CD4-positive, alpha-beta T cell treated with Interferon gamma for 1 hour (primary cell): ENCODE measurements around the gene GPR4.
"Not testable (repeated sequence)": the region's sequence is repeated elsewhere in the genome, so short reads cannot be mapped to it uniquely, and the experiment has no call there.

Experiments
- DNase-seq: peaks from one replicate; pipeline ENCODE4 v3.0.0-alpha.2; 2020

Gene GPR4

DNA sequence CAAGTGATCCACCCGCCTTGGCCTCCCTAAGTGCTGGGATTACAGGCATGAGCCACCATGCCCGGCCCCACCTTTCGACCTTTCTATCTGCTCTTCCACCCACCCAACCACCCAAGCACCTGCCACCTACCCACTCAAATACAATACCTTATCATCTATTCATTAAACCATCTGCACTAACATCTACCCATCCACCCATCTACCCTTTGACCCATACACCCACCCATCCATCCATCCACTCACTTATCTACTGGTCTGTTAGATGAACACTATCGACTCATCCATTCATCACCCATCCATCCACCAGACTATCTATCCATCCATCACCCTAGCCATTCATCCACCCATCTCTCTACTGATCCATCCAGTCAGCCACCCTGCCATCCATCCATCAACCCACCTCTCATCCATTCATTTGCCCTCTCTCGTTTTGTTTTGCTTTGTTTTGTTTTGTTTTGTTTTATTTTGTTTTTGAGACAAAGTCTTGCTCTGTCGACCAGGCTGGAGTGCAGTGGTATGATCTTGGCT lies 20.0 kb upstream of the GPR4 start:
- no peak for DNase-seq

DNA sequence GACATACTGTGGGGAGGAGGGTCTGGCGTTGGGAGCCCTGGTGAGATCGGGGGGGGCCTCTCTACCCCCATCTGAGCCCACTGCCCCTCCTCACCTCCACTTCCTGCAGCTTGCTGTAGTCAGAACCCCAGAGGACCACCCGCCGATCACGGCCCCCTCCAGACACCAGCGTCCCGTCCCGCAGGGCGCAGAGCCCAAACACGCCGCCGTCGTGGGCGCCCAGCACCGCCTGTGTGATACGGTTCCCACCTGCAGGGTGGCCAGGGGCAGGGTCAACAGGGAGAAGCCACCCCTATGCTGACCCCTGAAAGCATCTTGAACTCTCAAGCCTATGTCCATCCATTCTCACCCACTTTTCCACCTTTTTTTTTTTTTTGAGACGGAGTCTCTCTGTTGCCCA lies 19.4 kb upstream of the GPR4 start:
- DNase-seq = no peak

DNA sequence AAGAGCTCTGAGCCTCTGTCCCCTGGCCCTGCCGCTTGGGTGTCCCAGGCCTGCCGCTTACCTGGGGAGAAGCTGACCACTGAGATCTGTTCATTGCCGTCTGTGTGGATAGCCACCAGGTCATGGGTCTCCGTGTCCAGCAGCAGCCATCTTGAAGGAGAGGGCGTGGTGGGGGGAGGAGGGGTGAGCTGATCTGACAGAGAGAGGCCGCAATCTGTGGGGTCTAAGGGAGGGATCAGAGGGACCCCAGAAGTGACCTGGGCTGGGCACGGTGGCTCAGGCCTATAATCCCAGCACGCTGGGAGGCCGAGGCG lies 14.6 kb upstream of the GPR4 start:
- DNase-seq = no peak

DNA sequence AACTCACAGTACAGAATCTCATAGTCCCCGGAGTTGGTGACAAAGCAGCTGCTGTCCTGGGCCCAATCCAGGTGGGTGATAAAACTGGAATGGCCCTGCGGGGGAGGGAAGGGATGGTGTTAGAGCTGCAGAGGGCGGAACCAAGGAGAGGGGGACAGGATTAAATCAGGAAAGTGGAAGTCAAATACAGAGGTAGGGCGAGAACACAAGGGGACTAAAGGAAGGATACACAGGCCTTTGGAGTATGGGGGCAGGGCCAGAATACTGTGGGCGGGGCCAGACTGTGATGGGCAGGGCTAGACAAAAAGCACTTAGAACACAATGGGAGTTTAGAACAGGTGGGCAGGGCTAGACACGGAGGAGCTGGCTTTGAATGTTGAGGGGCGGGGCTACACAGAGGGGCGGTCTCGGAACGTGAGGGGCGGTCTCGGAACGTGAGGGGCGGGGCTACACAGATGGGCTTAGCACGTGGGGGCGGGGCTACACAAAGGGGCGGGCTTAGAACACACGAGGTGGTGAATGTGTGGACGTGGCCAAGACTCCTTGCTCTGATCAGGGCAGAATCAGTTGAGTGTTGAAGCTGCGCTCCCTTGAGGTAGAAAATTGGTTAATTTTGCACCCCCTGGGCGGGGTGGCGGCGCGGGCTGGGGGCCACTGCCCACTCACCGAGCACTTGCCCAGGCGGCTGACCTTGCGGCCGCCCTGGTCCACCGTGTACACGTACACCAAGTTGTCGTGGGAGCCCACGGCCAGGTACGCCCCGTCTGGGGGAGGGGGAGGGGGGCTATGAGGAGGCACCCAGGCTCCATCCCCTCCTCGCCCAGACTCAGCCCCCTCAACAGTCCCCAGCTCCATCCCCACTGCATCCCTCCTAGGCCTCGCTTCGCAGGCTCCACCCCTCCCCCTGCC lies 14.0 kb upstream of the GPR4 start:
- peak; percentile 77 for DNase-seq

DNA sequence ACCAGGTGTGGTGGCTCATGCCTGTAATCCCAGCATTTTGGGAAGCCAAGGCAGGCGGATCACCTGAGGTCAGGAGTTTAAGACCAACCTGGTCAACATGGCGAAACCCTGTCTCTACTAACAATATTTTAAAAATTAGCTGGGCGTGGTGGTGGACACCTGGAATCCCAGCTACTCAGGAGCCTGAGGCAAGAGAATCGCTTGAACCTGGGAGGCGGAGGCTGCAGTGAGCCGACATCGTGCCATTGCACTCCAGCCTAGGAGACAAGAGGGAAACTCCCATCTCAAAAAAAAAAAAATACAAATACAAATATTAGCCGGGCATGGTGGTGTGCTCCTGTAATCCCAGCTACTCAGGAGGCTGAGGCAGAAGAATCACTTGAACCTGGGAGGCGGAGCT lies 13.0 kb upstream of the GPR4 start:
- not testable (repeated sequence) for DNase-seq

DNA sequence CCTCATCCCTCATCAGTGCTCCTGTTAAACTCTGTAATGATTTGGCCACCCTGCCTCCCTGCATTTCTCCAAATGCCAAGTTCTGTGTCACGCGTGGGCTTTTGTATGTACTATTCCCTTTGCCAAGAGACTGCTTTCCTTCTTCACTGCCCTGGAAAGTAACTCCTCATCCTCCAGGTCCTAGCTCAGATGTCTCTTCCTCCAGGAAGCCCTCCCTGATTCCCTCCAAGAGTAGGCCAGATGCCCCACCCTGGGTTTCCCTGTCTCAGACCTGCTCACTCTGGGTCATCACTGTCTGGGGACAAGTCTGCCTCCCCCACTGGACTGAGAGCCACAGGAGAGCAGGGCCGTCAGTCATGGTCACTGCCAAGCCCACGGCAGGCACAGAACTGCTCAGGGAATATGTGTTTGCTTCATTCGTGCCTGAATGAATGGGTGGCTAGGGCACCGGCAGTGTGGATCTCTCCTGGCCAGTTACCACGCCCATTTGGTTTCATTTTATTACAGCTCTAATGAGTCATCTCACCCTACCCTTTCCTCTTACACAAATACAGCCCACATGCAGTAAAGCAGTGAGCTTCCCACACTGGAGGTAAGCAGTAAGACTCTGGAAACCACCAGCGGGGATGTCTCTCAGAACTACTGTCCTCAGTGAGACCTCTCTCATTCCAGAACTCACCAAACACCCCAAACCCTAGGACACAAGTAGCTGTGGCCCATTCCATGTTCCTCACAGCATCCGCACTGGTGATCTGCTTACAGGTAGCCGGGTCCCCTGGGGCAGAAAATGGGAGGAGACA lies 12.1 kb upstream of the GPR4 start:
- peak; percentile 41 for DNase-seq

DNA sequence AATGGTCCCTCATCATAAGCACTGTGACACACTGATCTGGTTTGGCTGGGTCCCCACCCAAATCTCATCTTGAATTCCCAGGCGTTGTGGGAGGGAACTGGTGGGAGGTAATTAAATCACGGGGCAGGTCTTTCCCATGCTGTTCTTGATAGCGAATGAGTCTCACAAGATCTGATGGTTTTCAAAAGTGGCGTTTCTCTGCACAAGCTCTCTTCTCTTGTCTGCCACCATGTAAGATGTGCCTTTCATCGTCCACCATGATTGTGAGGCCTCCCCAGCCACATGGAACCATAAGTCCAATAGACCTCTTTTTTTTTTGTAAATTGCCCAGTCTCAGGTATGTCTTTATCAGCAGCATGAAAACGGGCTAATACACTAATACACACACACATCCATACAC lies 6.9 kb upstream of the GPR4 start:
- DNase-seq = no peak

DNA sequence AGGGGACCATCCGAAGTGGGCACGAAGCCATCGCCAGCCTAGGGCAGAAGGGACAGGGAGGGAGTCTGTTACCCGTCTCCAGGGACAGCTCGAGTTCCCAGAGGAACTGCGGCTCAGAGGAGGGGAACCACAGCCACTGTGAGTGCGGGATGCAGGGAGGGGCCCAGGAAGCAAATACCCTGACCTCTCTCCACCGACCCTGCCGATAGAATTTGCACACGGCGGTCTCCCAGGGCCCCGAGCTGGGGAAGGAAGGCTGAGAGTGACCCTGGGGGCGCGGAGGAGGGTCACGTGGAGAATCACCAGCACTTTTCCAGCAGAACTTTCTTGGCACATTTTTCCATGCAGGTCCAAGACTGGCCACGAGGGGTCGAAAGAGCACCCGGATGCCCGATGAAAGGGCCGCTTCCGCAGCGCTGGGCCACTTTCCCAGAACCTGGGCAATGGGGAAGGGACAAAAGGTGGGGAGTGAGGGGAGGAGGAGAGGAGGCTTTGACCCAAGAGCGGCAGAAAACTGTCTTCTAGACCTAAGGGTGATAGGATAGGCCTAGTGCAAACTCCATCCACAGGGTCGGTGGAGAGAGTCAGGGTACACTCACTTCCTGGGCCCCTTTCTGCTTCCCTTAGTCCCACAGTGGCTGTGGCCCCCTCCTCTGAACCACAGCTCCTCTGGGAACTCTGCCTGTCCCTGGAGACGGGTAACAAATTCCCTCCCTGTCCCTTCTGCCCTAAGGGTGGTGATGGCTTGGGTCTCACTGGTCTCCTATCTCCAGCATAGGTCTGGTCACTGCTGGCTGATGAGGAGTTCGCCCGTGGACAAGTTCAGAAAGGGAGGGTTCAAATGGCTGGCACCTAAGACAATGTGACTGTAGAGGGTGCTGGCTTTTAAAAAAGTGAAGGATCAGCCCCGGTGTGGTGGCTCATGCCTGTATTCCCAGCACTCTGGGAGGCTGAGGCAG lies 5.3 kb upstream of the GPR4 start:
- DNase-seq = peak; percentile 31

DNA sequence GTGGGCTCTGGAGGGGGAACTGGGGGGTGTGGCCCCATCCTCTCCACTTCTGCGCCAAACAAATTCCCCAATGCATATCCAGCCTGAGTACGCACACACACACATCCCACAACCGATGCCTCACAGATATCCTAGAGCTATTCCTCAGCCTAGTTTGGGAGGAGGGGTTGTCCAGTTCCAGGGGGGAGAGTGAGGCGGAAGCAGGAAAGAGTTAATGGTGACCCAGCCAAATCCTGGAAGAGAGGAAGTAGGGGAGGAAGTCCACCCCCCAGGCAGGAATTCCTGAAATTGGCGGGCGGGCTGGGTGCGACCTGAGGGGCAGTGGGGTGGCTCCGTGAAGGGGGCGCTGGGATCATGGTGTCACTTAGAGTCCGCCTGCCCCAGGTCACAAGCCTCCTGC lies 897 bp downstream of the GPR4 start:
- DNase-seq = no peak

DNA sequence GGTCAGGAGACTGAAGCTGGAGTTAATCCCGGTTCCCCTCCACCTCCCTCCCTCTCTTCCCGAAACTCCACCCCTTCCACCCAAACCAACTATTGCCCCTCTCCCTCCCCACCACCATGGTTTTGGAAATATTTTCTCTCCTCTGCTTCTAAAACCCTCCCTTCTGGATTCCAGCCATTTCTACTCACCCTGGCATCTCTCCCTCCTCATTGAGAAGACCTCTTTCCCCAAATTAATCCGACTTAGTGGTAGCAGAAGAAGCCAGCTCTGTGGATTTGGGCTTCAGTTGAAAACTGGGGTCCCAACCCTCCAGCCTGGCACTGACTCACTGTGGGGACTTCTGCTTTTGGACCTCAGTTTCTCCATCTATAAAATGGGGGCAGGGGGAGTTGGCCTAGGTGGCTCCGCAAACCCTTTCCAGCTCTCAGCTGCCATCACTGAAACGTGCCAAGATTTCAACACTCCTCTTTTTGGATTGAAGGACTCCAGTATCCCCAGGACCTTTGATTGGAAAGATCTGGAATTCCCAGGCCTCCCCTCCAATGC lies 1.6 kb downstream of the GPR4 start:
- no peak for DNase-seq

DNA sequence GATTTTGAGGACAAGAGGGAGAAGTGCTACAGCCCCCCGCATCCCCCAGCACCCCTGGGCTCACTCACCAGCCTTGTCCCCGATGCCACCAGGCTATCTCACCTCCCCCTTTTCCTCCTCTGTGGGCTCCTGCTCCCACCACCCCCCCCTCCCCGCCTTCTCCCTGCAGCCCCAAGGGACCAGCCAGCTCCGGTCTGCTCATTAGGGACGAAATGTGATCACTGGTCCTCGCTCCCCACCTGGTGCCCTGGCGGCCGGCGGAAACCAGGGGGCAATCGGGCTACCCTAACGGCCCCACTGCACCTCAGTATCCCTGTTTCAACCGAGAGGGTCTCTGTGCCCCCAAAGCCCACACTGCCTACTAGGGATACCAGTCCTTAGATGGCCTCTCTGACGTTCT lies 2.7 kb downstream of the GPR4 start:
- DNase-seq = no peak

DNA sequence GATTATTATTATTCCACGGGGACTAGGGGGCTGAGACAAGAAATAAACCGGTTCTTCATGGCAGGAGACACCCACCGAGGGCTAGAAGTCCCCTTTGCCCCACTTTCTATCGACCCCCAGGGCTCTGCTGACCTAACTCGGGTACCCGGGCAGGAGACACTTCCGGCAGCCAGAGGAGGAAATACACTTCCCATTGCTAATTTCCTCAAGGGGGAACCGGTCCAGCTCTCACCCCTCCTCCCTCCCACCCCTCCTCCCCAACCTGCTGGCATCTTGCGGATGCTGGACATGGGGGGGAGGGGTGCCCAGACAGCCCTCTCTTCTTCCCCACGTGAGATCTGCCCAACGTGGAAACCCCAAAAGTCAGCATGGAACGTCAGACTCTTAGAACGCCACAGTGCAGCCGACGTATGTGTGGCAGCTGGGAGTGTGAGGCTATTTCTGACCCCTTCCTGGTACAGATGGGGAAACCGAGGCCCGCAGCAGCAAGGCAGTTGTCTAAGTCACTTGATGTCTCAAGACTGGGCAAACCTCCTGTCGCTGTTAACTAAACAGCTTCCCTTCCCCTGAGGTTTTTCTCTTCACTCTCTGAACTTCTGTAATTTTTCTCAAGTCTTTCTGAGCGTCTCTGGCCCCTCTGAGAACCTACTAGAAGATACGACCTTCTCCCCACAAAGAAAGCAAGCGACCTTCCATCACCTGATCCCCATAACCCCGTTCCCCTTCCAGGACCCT lies 3.6 kb downstream of the GPR4 start:
- DNase-seq = no peak

DNA sequence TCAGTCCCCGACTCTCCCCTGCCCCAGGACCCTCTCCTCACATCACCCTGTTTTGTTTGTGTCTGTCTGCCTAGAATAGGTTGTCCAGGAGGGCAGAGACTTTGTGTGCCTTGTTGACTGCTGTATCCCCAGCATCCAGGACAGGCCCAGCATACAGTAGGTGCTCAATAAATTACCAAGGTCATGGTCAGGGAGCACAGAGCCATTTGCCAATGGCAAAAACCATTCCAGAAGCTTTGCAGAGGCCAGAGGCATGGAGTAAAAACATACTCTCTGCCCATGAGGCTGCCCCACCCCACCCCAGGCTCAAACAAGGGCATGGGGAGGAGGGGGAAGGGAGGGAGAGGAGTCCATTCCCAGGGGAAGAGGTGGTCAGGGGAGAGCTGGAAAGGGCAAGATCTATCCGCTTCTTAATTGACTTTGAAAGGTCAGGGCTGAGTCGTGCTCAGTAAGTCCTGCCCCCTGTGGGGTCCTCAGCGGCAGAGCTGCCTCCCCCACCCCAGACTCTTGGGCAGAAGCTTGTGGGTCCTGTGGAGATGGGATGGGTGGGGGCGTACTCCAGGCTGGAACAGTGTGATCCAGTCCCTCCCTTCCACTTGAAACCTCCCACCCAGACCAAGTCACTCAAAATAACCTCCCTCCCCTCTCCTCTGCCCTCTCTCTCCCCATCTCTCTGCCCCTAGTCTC lies 4.4 kb downstream of the GPR4 start:
- no peak for DNase-seq

DNA sequence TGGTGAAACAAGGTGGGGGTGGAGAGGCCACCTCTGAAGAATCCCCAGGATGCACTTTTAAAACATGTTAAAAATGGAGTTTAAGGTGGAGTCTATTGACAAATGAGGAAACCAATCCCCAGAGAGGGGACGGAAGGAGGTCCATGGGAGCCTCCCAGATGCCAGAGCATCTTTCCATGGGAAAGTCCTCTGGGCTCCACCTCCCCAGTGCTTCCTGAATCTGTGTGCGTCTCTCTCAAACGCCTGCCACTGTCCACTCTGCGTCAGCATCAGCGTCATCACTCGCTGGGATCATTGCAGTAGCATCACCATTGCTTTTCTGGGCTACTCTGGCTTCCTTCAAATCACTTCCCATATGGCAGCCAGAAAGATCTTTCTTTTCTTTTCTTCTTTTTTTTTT lies 6.2 kb downstream of the GPR4 start:
- no peak for DNase-seq

DNA sequence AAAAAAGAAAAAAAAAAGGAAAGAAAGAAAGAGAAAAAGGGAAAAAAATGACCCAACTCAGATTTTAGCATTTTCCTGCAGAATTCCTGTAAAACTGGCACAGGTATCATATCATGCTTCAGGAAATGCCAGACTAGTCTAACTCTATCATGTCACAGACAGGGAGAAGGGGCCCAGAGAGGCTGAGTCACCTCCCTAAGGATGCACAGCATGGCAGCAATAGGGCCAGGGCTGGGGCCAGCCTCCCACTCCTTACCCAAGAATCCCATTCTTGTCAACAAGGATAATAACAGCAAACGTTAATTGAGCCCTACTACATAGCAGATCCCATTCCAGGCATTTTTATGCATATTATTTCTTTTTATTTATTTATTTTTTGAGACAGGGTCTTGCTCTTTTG lies 8.5 kb downstream of the GPR4 start:
- DNase-seq = no peak

DNA sequence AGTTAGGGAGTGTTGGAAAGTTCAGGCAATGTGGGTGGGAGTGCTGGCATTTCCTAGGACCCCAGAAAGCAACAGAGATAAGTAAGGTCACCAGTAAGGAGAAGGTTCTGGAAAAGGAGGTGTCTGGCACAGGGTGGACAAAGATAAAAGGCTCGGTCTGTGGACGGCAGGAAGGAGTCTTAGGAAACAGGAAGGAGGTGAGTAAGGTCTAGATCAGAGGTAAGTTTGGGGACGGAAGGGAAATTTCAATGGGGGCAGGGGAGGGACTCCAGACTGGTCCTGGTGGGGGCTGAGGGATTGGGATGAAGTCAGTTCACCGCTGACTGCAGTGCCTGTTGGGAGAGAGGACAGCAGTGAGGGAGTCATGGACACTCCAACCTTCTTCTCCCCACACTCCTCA lies 9.6 kb downstream of the GPR4 start:
- no peak for DNase-seq

DNA sequence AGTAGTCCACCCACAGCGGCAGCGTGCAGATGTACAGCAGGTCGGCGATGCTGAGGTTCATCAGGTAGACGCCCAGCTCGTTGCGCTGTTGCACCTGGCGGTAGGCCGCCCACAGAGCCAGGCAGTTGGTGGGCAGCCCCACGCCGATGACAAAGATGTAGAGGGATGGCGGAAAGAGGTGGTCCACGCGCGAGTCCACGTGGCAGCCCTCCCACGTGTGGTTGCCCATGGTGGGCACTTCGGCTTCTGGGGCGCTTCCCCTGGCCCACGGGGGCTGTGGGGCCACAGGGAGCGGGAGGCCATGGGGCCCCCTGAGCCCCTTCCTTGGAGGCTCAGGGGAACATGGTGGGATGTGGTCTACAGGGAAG lies 10.4 kb downstream of the GPR4 start:
- DNase-seq = no peak

DNA sequence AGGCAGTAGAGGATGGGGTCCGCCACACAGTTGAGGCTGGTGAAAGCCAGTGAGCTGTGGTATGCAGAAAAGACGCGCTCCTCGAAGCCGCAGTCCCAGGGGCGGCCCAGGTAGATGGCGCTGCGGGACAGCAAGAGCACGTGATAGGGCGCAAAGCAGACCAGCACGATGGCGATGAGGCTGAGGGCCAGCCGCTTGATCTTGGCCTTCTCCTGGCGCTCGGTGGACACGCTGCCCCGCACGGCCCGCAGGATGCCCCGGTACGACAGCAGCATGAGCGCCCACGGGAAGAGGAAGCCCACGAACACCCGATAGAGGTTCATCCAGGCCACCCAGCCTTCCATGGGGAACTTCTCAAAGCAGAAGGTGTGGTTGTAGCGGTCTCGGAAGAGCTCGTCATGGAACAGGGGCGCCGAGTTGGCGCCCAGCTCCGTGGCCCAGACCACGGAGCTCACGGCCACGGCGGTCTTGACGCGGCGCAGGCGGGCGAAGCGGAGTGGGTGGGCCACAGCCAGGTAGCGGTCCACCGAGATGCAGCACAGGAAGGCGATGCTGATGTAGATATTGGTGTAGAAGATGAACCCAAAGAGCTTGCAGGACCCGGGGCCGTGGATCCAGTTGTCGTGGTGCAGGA lies 10.9 kb downstream of the GPR4 start:
- DNase-seq = peak; percentile 25

DNA sequence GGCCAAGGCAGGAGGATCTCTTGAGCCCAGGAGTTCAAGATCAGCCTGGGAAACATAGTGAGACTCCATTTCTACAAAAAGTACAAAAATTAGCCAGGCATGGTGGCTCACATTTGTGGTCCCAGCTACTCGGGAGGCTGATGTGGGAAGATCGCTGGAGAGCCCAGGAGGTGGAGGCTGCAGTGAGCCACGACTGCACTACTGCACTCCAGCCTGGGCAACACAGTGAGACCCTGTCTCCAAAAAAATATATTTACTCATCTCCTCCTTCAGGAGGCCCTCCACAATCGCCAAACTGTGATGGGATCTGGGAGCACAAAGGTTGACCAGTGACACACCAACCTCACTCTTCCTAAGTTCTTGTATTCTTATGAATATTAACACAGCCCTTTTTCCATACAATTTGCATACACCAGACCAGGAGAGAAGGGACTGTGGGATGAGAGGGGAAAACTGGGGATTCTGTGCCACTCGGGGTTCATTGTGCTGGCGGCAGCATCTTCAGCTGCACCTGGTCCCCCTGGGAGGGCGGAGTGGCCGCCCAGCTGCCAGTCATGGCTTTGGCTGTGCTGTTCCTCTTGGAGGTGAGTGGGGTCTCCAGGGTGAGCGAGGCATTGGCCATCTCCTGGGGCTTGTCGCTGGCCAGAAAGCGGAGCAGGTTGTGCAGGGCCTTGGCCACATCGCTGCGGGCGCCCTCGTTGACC lies 11.6 kb downstream of the GPR4 start:
- no peak for DNase-seq

DNA sequence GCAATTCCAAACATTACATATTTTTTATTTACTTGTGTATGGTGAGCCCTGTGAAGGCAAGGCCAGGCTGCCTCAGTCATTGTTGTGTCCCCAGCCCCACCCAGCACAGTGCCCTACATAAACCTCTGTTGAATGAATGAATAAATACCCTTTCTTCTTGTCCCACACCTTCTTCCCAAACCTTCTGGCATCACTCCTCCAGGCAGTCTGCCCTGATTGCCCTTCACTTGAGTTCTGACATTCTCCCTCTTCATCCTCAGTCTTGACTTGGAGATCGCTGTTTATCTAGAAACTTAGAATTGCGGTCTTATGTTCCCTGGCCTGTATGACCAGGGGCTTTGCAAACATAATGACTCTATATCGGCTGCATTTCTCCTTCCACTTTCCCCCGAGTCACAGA lies 12.2 kb downstream of the GPR4 start:
- DNase-seq = no peak
